DOHH2 (cell line): ENCODE measurements around the gene MVB12B.

ENCODE experiments used
- H3F3A ChIP-seq: fragments of 200-600 bp; sonication (generic), shearing (Covaris generic); 2 replicates; pipeline ENCODE4 v1.6.0; 2016; ENCODE audit warnings: antibody characterized with exemption, mild to moderate bottlenecking; ENCODE audit not compliant: control insufficient read depth, insufficient read depth
- H3K27ac ChIP-seq: fragments of 200-600 bp; sonication (generic); 2 replicates; pipeline ENCODE4 v1.5.1; 2014; ENCODE audit warnings: low read depth, mild to moderate bottlenecking, low read length, moderate library complexity
- H3K27me3 ChIP-seq: fragments of 200-600 bp; sonication (generic); 2 replicates; pipeline ENCODE4 v1.6.1; 2014; ENCODE audit warnings: mild to moderate bottlenecking, low read length, mixed read lengths; ENCODE audit not compliant: control insufficient read depth
- H3K36me3 ChIP-seq: fragments of 200-600 bp; sonication (generic); 2 replicates; pipeline ENCODE4 v1.6.1; 2014; ENCODE audit warnings: mild to moderate bottlenecking, low read length, moderate library complexity, mixed read lengths; ENCODE audit not compliant: control insufficient read depth
- H3K4me1 ChIP-seq: fragments of 200-600 bp; sonication (generic); 2 replicates; pipeline ENCODE4 v1.6.1; 2014; ENCODE audit warnings: mild to moderate bottlenecking, low read length, mixed read lengths; ENCODE audit not compliant: control insufficient read depth
- H3K4me2 ChIP-seq: fragments of 200-600 bp; sonication (generic); 2 replicates; pipeline ENCODE4 v1.6.0; 2014; ENCODE audit warnings: mild to moderate bottlenecking, low read length, moderate library complexity
- H3K4me3 ChIP-seq: fragments of 200-600 bp; sonication (generic); 2 replicates; pipeline ENCODE4 v1.5.1; 2014; ENCODE audit warnings: mild to moderate bottlenecking, low read length, mixed read lengths
- H3K79me2 ChIP-seq: fragments of 200-600 bp; sonication (generic); 2 replicates; pipeline ENCODE4 v1.6.1; 2014; ENCODE audit warnings: mild to moderate bottlenecking, low read length, mixed read lengths; ENCODE audit not compliant: control insufficient read depth
- H3K9me2 ChIP-seq: fragments of 200-600 bp; sonication (generic); replicated peaks from 2 replicates; pipeline ENCODE4 v1.6.1; 2014; ENCODE audit warnings: mild to moderate bottlenecking, low read length, mixed read lengths; ENCODE audit not compliant: control insufficient read depth
- H3K9me3 ChIP-seq: fragments of 200-600 bp; sonication (generic); 2 replicates; pipeline ENCODE4 v1.6.1; 2014; ENCODE audit warnings: antibody characterized with exemption, low read length, mixed read lengths; ENCODE audit not compliant: control insufficient read depth, insufficient read depth
- H4K20me1 ChIP-seq: fragments of 200-600 bp; sonication (generic); 2 replicates; pipeline ENCODE4 v1.6.0; 2014; ENCODE audit warnings: low read depth, mild to moderate bottlenecking, antibody characterized with exemption, low read length, moderate library complexity; ENCODE audit not compliant: control insufficient read depth, insufficient read depth
- CTCF ChIP-seq: fragments of 200-600 bp; sonication (generic); IDR thresholded peaks from one replicate; pipeline ENCODE4 v1.5.1; 2014; ENCODE audit warnings: antibody characterized with exemption, mild to moderate bottlenecking, low read depth, low read length; ENCODE audit not compliant: poor library complexity, severe bottlenecking
- EZH2phosphoT487 ChIP-seq: fragments of 200-600 bp; sonication (generic); IDR thresholded peaks from 2 replicates; pipeline ENCODE4 v1.6.1; 2017; ENCODE audit warnings: borderline replicate concordance, mild to moderate bottlenecking, antibody characterized with exemption, low read length, moderate library complexity, mixed read lengths

MVB12B gene

DNA sequence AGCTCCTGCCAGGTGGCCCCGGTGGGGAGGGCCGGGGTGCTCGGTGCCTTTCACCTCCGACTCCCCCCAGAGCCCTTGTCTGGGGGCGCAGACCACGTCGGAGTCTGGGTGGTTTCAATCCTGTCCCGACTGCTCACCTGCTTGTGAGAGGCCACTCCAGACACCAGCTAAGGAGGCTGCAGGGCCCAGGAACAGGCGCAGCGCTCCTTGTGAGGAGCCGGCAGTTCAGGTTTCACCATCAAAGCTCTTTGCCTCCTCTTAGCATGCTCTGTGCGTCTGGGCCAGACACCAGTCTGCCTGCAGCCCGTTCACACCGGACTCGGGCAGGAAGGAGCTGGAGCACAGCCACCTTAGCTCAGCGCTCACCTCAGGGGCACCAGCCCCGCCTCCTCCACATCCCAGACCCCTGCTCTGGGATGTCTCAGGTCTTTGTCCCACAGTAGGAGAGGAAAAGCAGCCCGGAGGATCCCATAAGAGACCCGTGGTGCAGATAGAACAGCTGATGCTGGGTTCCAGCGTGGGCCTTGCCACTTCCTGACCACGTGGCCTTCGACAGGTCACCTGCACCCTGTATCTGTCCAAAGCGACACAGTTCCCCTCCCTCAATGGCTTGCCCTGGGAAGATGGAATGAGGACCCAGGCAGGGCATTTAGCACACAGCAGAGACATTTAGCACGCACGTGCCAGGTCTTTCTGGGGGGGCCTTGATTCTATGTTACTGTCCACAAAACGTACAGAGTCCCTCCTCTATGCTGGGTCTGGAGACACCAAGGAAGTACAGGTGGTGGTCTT, 180.9 kb downstream of the MVB12B start:
- H3K9me3 ChIP-seq, result no peaks in the 10 kb centered on the region
- no peak overlapping the region for H3K4me2 ChIP-seq
- no peaks in the 10 kb centered on the region for H3K27me3 ChIP-seq
- peaks cover 6% of the 10 kb centered on the region for H3K4me1 ChIP-seq
- no peaks in the 10 kb centered on the region for H3K36me3 ChIP-seq
- no peak overlapping the region for H3K27ac ChIP-seq
- no peak for TF ChIP-seq EZH2phosphoT487
- no peaks in the 10 kb centered on the region for H3K9me2 ChIP-seq
- no peaks in the 10 kb centered on the region for H4K20me1 ChIP-seq
- no peak overlapping the region for H3K4me3 ChIP-seq
- peaks cover 3% of the 10 kb centered on the region for H3F3A ChIP-seq
- H3K79me2 ChIP-seq, result no peaks in the 10 kb centered on the region

DNA sequence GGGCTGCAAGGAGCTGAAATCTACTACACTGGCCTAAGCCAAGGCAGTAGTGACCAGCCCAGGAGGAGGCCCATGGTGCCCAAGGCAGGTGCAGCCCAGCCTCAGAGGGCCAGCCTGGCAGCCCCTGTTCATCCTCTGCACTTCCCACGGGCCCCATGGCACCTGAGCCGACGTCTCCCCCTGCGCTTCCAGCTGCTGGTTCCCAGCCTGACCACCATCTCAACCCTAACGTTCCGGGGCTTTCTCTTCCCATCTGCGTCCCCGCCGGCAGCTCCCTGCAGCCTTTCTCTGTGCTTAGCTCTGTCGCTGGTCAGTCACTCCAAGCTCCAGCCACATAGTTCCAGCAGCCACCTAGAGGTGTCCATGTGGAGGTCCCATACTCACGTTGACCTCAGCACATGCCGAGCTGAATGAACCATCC, 181.6 kb downstream of the MVB12B start:
- no peaks in the 10 kb centered on the region for H3K36me3 ChIP-seq
- no peaks in the 10 kb centered on the region for H3K9me3 ChIP-seq
- no peaks in the 10 kb centered on the region for H3K27me3 ChIP-seq
- H4K20me1 ChIP-seq, result no peaks in the 10 kb centered on the region
- peaks cover 4% of the 10 kb centered on the region for H3F3A ChIP-seq
- TF ChIP-seq EZH2phosphoT487, result no peak
- TF ChIP-seq CTCF, result no peak
- H3K4me1 ChIP-seq, result peaks cover 8% of the 10 kb centered on the region
- H3K9me2 ChIP-seq, result no peaks in the 10 kb centered on the region
- no peak overlapping the region for H3K4me3 ChIP-seq
- H3K79me2 ChIP-seq, result no peaks in the 10 kb centered on the region
- H3K27ac ChIP-seq, result no peak overlapping the region
- H3K4me2 ChIP-seq, result no peak overlapping the region

DNA sequence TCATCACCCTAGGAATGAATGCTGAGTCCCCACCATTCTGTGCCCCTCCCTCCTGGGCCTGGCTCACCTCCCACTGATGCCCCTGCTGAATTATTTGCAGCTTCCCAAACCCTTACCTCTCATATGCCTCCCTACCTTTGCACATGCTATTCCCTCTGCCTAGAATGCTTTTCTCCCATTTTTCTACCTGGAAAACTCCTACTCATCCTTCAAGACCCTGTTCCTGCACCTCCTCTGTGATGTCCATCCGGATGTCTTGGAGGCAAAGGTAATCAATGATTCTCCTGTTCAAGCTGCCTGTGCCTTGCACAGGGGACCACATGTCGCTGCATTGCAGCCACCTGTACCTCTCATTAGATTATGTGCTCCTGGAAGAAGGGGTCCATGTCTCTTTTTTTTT, 182.3 kb downstream of the MVB12B start:
- Histone ChIP-seq H3K79me2 (no peaks in the 10 kb centered on the region), H3K27me3 (no peaks in the 10 kb centered on the region), H4K20me1 (no peaks in the 10 kb centered on the region), H3K4me2 (no peak overlapping the region), H3K27ac (no peak overlapping the region), H3K9me3 (no peaks in the 10 kb centered on the region), H3K4me1 (peaks cover 15% of the 10 kb centered on the region), H3F3A (peaks cover 4% of the 10 kb centered on the region), H3K36me3 (no peaks in the 10 kb centered on the region), H3K9me2 (no peaks in the 10 kb centered on the region), H3K4me3 (no peak overlapping the region)
- TF ChIP-seq CTCF (no peak), EZH2phosphoT487 (no peak)

DNA sequence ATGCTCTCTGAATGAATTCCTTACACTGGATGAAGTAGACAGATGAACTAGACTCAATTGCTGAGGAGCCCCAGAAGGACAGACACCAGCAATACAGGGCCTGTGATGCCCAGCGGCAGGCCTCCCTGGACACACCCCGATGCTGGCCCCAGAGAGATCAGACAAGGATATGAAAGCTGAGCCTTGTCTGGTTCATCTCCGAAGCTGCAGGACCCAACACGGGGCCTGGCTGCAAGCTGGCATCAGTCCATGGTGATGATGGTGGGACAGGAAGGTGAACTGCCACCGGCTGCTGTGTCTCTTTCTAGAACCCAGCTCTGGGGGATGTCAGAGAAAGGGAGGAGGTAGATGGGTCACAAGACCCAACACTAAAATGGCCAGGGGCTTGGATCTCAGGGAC, 183.1 kb downstream of the MVB12B start:
- H3K4me3 ChIP-seq, result no peak overlapping the region
- no peak overlapping the region for H3K4me2 ChIP-seq
- H4K20me1 ChIP-seq, result no peaks in the 10 kb centered on the region
- H3F3A ChIP-seq, result peaks cover 4% of the 10 kb centered on the region
- TF ChIP-seq CTCF (no peak), EZH2phosphoT487 (no peak)
- H3K9me2 ChIP-seq, result no peaks in the 10 kb centered on the region
- H3K27me3 ChIP-seq, result no peaks in the 10 kb centered on the region
- no peaks in the 10 kb centered on the region for H3K36me3 ChIP-seq
- H3K79me2 ChIP-seq, result no peaks in the 10 kb centered on the region
- no peaks in the 10 kb centered on the region for H3K9me3 ChIP-seq
- no peak overlapping the region for H3K27ac ChIP-seq
- peaks cover 23% of the 10 kb centered on the region for H3K4me1 ChIP-seq
